ENCODE measurements around the gene SERTM1. TPM values are rescaled to one million over a fixed set of nuclear protein-coding genes. Genes with fewer than 3 reads are reported as not detected.

Gene SERTM1
- total and polyA plus RNA-seq, 2 experiments from 2014 or later = 0.47 to 1.4 TPM

DNA sequence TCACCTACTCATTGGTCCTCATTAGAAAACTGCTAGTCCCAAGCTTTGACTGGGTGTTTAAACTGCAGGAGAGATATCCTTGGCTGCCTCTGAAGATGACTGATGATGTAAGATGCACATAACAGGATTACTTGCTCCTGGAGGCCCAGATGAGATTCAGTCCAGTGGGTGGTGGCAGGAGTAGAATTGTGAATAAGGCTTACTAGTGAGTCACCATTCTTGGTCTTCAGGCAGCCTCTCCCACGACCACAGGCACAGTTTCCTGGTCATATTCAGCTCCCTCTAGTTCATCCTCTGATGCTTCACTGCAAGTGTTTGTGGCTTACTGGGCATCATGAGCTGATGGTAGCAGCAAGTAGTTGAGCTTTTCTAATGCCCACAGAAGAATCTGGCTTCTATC is 12.1 kb downstream of the SERTM1 start:
- Histone ChIP-seq H3K4me2 (no peak overlapping the region), H2AFZ (no peak overlapping the region), H3K4me1 (ENCODE audit: insufficient read depth) (peaks cover 14% of the 10 kb centered on the region), H3K9me2 (ENCODE audit: insufficient read depth) (no peaks in the 10 kb centered on the region), H3K4me3 (no peak overlapping the region), H4K20me1 (replicated peaks; ENCODE audit: insufficient read depth) (no peaks in the 10 kb centered on the region), H3K27me3 (ENCODE audit: insufficient read depth) (no peaks in the 10 kb centered on the region), H3K36me3 (ENCODE audit: insufficient read depth) (no peaks in the 10 kb centered on the region), H3K79me2 (replicated peaks; ENCODE audit: insufficient read depth) (no peaks in the 10 kb centered on the region), H3F3A (replicated peaks; ENCODE audit: low read depth) (no peaks in the 10 kb centered on the region), H3K27ac (ENCODE audit: low read depth) (no peak overlapping the region)
- DNase-seq (ENCODE audit: low spot score) (no peak), ATAC-seq (no peak)
- Mint-ChIP-seq H3K9me3 (no peaks in the 10 kb centered on the region), H3K36me3 (ENCODE audit: low read depth) (no peaks in the 10 kb centered on the region), H3K4me1 (peaks cover 14% of the 10 kb centered on the region), H3K27ac (no peak overlapping the region), H3K4me3 (no peak overlapping the region), H3K27me3 (ENCODE audit: insufficient read depth, low read depth, poor library complexity) (no peaks in the 10 kb centered on the region)
- TF ChIP-seq ZNF331 (CRISPR knock-in tag; IDR thresholded peaks at IDR 0.05; ENCODE audit: low read depth) (no peak), ZNF114 (CRISPR knock-in tag; IDR thresholded peaks at IDR 0.05) (no peak), ETS1 (IDR thresholded peaks at IDR 0.05) (no peak), CREB1 (CRISPR knock-in tag; IDR thresholded peaks at IDR 0.05; ENCODE audit: low read depth) (no peak), ZNF462 (CRISPR knock-in tag; IDR thresholded peaks at IDR 0.05) (no peak), EZH2 (IDR thresholded peaks at IDR 0.05; ENCODE audit: low read depth, unreplicated experiment) (no peak), EZH2phosphoT487 (IDR thresholded peaks at IDR 0.05; ENCODE audit: unreplicated experiment) (no peak), POLR2AphosphoS5 (IDR thresholded peaks at IDR 0.05; ENCODE audit: low read depth) (no peak), NANOG (IDR thresholded peaks at IDR 0.05; ENCODE audit: borderline replicate concordance) (no peak), JUNB (IDR thresholded peaks at IDR 0.05; ENCODE audit: unreplicated experiment) (no peak), STAT1 (IDR thresholded peaks at IDR 0.05; ENCODE audit: unreplicated experiment) (no peak)
- TF ChIP-seq, protein P1, sequence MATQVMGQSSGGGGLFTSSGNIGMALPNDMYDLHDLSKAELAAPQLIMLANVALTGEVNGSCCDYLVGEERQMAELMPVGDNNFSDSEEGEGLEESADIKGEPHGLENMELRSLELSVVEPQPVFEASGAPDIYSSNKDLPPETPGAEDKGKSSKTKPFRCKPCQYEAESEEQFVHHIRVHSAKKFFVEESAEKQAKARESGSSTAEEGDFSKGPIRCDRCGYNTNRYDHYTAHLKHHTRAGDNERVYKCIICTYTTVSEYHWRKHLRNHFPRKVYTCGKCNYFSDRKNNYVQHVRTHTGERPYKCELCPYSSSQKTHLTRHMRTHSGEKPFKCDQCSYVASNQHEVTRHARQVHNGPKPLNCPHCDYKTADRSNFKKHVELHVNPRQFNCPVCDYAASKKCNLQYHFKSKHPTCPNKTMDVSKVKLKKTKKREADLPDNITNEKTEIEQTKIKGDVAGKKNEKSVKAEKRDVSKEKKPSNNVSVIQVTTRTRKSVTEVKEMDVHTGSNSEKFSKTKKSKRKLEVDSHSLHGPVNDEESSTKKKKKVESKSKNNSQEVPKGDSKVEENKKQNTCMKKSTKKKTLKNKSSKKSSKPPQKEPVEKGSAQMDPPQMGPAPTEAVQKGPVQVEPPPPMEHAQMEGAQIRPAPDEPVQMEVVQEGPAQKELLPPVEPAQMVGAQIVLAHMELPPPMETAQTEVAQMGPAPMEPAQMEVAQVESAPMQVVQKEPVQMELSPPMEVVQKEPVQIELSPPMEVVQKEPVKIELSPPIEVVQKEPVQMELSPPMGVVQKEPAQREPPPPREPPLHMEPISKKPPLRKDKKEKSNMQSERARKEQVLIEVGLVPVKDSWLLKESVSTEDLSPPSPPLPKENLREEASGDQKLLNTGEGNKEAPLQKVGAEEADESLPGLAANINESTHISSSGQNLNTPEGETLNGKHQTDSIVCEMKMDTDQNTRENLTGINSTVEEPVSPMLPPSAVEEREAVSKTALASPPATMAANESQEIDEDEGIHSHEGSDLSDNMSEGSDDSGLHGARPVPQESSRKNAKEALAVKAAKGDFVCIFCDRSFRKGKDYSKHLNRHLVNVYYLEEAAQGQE (IDR thresholded peaks at IDR 0.05; ENCODE audit: unreplicated experiment) = no peak
- TF ChIP-seq, protein P2, sequence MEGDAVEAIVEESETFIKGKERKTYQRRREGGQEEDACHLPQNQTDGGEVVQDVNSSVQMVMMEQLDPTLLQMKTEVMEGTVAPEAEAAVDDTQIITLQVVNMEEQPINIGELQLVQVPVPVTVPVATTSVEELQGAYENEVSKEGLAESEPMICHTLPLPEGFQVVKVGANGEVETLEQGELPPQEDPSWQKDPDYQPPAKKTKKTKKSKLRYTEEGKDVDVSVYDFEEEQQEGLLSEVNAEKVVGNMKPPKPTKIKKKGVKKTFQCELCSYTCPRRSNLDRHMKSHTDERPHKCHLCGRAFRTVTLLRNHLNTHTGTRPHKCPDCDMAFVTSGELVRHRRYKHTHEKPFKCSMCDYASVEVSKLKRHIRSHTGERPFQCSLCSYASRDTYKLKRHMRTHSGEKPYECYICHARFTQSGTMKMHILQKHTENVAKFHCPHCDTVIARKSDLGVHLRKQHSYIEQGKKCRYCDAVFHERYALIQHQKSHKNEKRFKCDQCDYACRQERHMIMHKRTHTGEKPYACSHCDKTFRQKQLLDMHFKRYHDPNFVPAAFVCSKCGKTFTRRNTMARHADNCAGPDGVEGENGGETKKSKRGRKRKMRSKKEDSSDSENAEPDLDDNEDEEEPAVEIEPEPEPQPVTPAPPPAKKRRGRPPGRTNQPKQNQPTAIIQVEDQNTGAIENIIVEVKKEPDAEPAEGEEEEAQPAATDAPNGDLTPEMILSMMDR (conservative IDR thresholded peaks at IDR 0.05; ENCODE audit: low read depth in 2 of 2) = no peak

All from GM23338 (cell line).